Osteocyte (in vitro differentiated cells): Measurements from ENCODE around the gene NFATC4. TPM values are rescaled to one million over a fixed set of nuclear protein-coding genes. Genes with fewer than 3 reads are reported as not detected.

Experiments
- DNase-seq: peaks from one replicate; pipeline ENCODE4 v3.0.0; 2021; ENCODE audit warnings: mixed read lengths; ENCODE audit not compliant: unreplicated experiment; ENCODE audit errors: extremely low spot score
- H3K27ac Mint-ChIP-seq: one replicate; pipeline ENCODE4 v1.8.0; 2021; ENCODE audit warnings: mild to moderate bottlenecking, mixed read lengths; ENCODE audit not compliant: unreplicated experiment
- H3K27me3 Mint-ChIP-seq: one replicate; pipeline ENCODE4 v1.8.0; 2021; ENCODE audit warnings: mixed read lengths; ENCODE audit not compliant: unreplicated experiment
- H3K36me3 Mint-ChIP-seq: one replicate; pipeline ENCODE4 v1.8.0; 2021; ENCODE audit warnings: mixed read lengths; ENCODE audit not compliant: unreplicated experiment
- H3K4me1 Mint-ChIP-seq: one replicate; pipeline ENCODE4 v1.8.0; 2021; ENCODE audit warnings: mixed read lengths; ENCODE audit not compliant: unreplicated experiment
- H3K4me3 Mint-ChIP-seq: one replicate; pipeline ENCODE4 v1.8.0; 2021; ENCODE audit warnings: mild to moderate bottlenecking, moderate library complexity, mixed read lengths; ENCODE audit not compliant: unreplicated experiment
- H3K9me3 Mint-ChIP-seq: one replicate; pipeline ENCODE4 v1.8.0; 2021; ENCODE audit warnings: mixed read lengths; ENCODE audit not compliant: unreplicated experiment
- CTCF ChIP-seq: fragments of 200-600 bp; sonication (generic); IDR thresholded peaks from 2 replicates; pipeline ENCODE4 v1.5.0; 2021; ENCODE audit warnings: antibody characterized with exemption, mild to moderate bottlenecking, moderate library complexity
- total RNA-seq: library from RNA; stranded (reverse); gene quantifications from 2 replicates; pipeline ENCODE4 v1.2.1, GENCODE V29; 2021

The NFATC4 gene
- total RNA-seq, 1 donor from 2014 or later = 223 TPM

GRCh38 chr14:24398653-24399446, 30.9 kb downstream of the NFATC4 start, which contains the start of gene NYNRIN:
Gene NYNRIN (plus strand): TSS chr14:24399003. CDS start chr14:24399247, 244 bp downstream.
- H3K36me3 Mint-ChIP-seq = peaks cover 8% of the 10 kb centered on the region
- DNase-seq = no peak
- TF ChIP-seq CTCF = no peak
- peak within 1 kb of the TSS; percentile 86 for H3K27ac Mint-ChIP-seq
- H3K27me3 Mint-ChIP-seq = no peaks in the 10 kb centered on the region
- peak within 1 kb of the TSS; percentile 89 for H3K4me3 Mint-ChIP-seq
- no peaks in the 10 kb centered on the region for H3K9me3 Mint-ChIP-seq
- H3K4me1 Mint-ChIP-seq = peaks cover 64% of the 10 kb centered on the region

- no peaks in the 10 kb centered on the region for H3K9me3 Mint-ChIP-seq
- no peak for TF ChIP-seq CTCF
- H3K4me1 Mint-ChIP-seq = peaks cover 65% of the 10 kb centered on the region
- no peaks in the 10 kb centered on the region for H3K27me3 Mint-ChIP-seq
- H3K4me3 Mint-ChIP-seq = peak overlapping the region; percentile 89
- H3K36me3 Mint-ChIP-seq = peaks cover 10% of the 10 kb centered on the region
- H3K27ac Mint-ChIP-seq = peak overlapping the region; percentile 86
- DNase-seq = no peak
Measured at GRCh38 chr14:24399447-24399822, 31.5 kb downstream of the NFATC4 start.

GRCh38 chr14:24399999-24400718, 32.2 kb downstream of the NFATC4 start:
- H3K36me3 Mint-ChIP-seq = peaks cover 10% of the 10 kb centered on the region
- peak overlapping the region; percentile 2 for H3K27ac Mint-ChIP-seq
- peaks cover 65% of the 10 kb centered on the region for H3K4me1 Mint-ChIP-seq
- TF ChIP-seq CTCF = no peak
- peak overlapping the region; percentile 89 for H3K4me3 Mint-ChIP-seq
- DNase-seq = no peak
- no peaks in the 10 kb centered on the region for H3K9me3 Mint-ChIP-seq
- no peaks in the 10 kb centered on the region for H3K27me3 Mint-ChIP-seq

- Mint-ChIP-seq H3K36me3 (peaks cover 22% of the 10 kb centered on the region), H3K27me3 (no peaks in the 10 kb centered on the region), H3K4me1 (peaks cover 58% of the 10 kb centered on the region), H3K27ac (peak overlapping the region; percentile 24), H3K4me3 (peak overlapping the region; percentile 10), H3K9me3 (no peaks in the 10 kb centered on the region)
- DNase-seq = no peak
- TF ChIP-seq CTCF = no peak
Measured at GRCh38 chr14:24401810-24402702, 34.1 kb downstream of the NFATC4 start.
